Peyer's patch (tissue), 4 donors: Measurements from ENCODE around the gene TXK. TPM values are rescaled to one million over a fixed set of nuclear protein-coding genes. Genes with fewer than 3 reads are reported as not detected.

ENCODE experiments used
- DNase-seq, 3 donors: peaks; one replicate each; pipeline ENCODE4 v3.0.0-alpha.2; 2017 to 2019
- H3K27ac ChIP-seq, 4 donors: fragments of 200-600 bp; sonication (generic); one replicate each; pipeline ENCODE4 v1.5.1; 2016 to 2019
- H3K27me3 ChIP-seq, 2 donors: fragments of 200-600 bp; sonication (generic); one replicate each; pipeline ENCODE4 v1.5.1; 2019
- H3K36me3 ChIP-seq, 3 donors: fragments of 200-600 bp; sonication (generic); one replicate each; pipeline ENCODE4 v1.5.1; 2016 to 2019
- H3K4me1 ChIP-seq, 4 donors: fragments of 200-600 bp; sonication (generic); one replicate each; pipeline ENCODE4 v1.5.1; 2016 to 2019
- H3K4me3 ChIP-seq, 4 donors: fragments of 200-600 bp; sonication (generic); 1 replicate in 3 of 4; 2 replicates in 1 of 4; pipeline ENCODE4 v1.5.1; 2016 to 2019; ENCODE audit warnings: mild to moderate bottlenecking in 1 of 4
- H3K9me3 ChIP-seq, 4 donors: fragments of 200-600 bp; sonication (generic); one replicate each; pipeline ENCODE4 v1.5.1; 2016 to 2019; ENCODE audit warnings: mild to moderate bottlenecking in 1 of 4
- CTCF ChIP-seq, 6 experiments: fragments of 450-650 bp in 4 of 6; fragments of 200-600 bp in 2 of 6; sonication (generic) in 1 of 6; IDR thresholded peaks; one replicate each; pipeline ENCODE4 v1.5.1; 2017 to 2019; ENCODE audit warnings: antibody characterized with exemption in 6 of 6, mild to moderate bottlenecking in 3 of 6, moderate library complexity in 1 of 6
- POLR2A ChIP-seq, 2 donors: fragments of 450-650 bp; IDR thresholded peaks; one replicate each; pipeline ENCODE4 v1.5.1; 2017; ENCODE audit warnings: antibody characterized with exemption in 2 of 2, mild to moderate bottlenecking in 2 of 2, moderate library complexity in 2 of 2
- total RNA-seq, 4 donors: library from RNA; depleted of rRNA; stranded (reverse); fragments of >200 nt; gene quantifications; one replicate each; pipeline ENCODE4 v1.1.0, GENCODE V29; 2016

TXK gene
- total RNA-seq, 4 donors from 2014 or later = 3.9 to 33.0 (median 9.5) TPM

- H3K4me3 ChIP-seq = no peak overlapping the region
- no peaks in the 10 kb centered on the region for H3K9me3 ChIP-seq
- H3K27ac ChIP-seq = no peak overlapping the region
- peaks cover 0 to 19% (median 17%) of the 10 kb centered on the region in 4 donors for H3K4me1 ChIP-seq
- no peak for DNase-seq
- no peaks in the 10 kb centered on the region for H3K27me3 ChIP-seq
- no peaks in the 10 kb centered on the region for H3K36me3 ChIP-seq
- TF ChIP-seq POLR2A (IDR thresholded peaks at IDR 0.05) (no peak), CTCF (IDR thresholded peaks at IDR 0.05) (no peak)
Measured at GRCh38 chr4:48044298-48044697, 89.8 kb downstream of the TXK start.

GRCh38 chr4:48043504-48043903, 90.5 kb downstream of the TXK start:
- no peak for DNase-seq
- H3K36me3 ChIP-seq = no peaks in the 10 kb centered on the region
- no peak overlapping the region for H3K27ac ChIP-seq

DNA sequence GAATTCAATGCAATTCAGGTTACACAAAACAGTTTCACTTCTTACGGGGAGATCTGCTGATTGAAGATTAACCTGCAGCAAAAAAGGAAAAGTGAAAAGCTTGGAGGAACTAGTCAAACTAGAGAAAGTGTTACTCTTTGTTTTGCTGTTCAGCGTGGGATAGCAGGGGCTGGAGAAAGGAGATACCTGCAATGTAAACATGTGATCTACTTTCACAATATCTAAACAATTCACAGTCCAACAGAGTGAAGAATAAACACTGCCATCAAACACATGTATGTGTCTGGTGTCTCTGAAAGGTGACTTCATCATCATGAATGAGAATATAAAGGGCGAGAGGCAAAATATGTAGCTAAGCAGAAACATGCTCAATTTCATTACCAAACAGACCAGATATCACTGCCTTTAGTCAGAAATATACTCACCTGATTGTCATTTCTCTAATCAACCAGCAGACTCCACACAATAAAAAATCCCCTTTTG, 91.0 kb downstream of the TXK start:
- Histone ChIP-seq H3K4me1 (peaks cover 0 to 17% (median 15%) of the 10 kb centered on the region in 4 donors), H3K27me3 (no peaks in the 10 kb centered on the region), H3K27ac (no peak overlapping the region), H3K36me3 (no peaks in the 10 kb centered on the region), H3K4me3 (no peak overlapping the region), H3K9me3 (no peaks in the 10 kb centered on the region)
- TF ChIP-seq CTCF (IDR thresholded peaks at IDR 0.05) (no peak), POLR2A (IDR thresholded peaks at IDR 0.05) (no peak)
- no peak for DNase-seq

More at GRCh38 chr4:48043504-48043903, 90.5 kb downstream of the TXK start:
- Histone ChIP-seq H3K27me3 (no peaks in the 10 kb centered on the region), H3K4me1 (peaks cover 0 to 19% (median 17%) of the 10 kb centered on the region in 4 donors), H3K4me3 (no peak overlapping the region), H3K9me3 (no peaks in the 10 kb centered on the region)
- TF ChIP-seq CTCF (IDR thresholded peaks at IDR 0.05) (no peak), POLR2A (IDR thresholded peaks at IDR 0.05) (no peak)

- H3K4me3 ChIP-seq = no peak overlapping the region
- no peaks in the 10 kb centered on the region for H3K27me3 ChIP-seq
- peaks cover 0 to 3% (median under 1%) of the 10 kb centered on the region in 4 donors for H3K4me1 ChIP-seq
- H3K27ac ChIP-seq = no peak overlapping the region
- TF ChIP-seq POLR2A (IDR thresholded peaks at IDR 0.05) (no peak), CTCF (IDR thresholded peaks at IDR 0.05) (no peak)
- no peak for DNase-seq
- H3K36me3 ChIP-seq = no peaks in the 10 kb centered on the region
- no peaks in the 10 kb centered on the region for H3K9me3 ChIP-seq
Measured at GRCh38 chr4:48041535-48042137, 92.4 kb downstream of the TXK start.

DNA sequence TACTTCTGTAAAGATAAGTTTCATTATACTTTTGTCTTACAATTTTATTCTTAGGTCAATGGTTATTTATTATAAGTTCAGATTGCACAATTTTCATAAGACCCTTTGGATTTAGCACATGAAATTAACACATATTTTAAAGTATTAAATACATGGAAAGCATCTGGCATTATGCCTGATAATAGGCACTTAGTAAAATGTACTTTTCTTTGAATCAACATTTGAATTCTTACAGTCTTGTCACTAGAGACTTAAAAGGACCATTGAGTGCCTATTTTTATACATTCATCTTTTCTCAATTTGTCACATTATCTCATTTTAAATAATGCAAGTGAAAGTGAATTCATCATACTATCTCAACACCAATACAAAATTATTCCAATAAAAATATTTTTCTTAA, 94.5 kb downstream of the TXK start:
- Histone ChIP-seq H3K9me3 (no peaks in the 10 kb centered on the region), H3K36me3 (no peaks in the 10 kb centered on the region), H3K4me1 (no peaks in the 10 kb centered on the region), H3K4me3 (no peak overlapping the region), H3K27ac (no peak overlapping the region), H3K27me3 (no peaks in the 10 kb centered on the region)
- no peak for DNase-seq
- TF ChIP-seq CTCF (IDR thresholded peaks at IDR 0.05) (no peak), POLR2A (IDR thresholded peaks at IDR 0.05) (no peak)
